ENCODE measurements around the gene PIM3.

DNA sequence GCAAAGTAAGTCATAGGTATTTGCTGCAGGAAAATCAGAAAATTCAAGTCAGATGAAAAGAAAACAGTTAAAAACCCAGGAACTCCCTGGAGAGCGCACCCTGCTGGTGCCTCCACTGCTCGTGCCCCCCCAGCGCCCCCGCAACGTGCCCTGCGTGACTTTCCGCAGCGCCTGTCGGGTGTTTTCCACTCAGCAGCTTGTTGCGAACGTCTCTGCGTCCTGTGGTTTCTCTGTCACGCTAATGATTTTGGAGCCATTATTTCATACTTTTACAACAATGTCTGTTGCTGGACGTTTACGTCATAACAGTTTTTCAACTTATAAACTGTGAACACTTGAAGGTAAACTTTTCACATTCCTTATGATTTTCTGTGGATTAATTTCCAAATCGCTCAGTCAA is 37.1 kb upstream of the PIM3 start:
- TF ChIP-seq, protein P1, sequence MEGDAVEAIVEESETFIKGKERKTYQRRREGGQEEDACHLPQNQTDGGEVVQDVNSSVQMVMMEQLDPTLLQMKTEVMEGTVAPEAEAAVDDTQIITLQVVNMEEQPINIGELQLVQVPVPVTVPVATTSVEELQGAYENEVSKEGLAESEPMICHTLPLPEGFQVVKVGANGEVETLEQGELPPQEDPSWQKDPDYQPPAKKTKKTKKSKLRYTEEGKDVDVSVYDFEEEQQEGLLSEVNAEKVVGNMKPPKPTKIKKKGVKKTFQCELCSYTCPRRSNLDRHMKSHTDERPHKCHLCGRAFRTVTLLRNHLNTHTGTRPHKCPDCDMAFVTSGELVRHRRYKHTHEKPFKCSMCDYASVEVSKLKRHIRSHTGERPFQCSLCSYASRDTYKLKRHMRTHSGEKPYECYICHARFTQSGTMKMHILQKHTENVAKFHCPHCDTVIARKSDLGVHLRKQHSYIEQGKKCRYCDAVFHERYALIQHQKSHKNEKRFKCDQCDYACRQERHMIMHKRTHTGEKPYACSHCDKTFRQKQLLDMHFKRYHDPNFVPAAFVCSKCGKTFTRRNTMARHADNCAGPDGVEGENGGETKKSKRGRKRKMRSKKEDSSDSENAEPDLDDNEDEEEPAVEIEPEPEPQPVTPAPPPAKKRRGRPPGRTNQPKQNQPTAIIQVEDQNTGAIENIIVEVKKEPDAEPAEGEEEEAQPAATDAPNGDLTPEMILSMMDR (conservative IDR thresholded peaks at IDR 0.05): peak; percentile 38; the same call in 1 of the 2 replicates
- TF ChIP-seq EZH2 (IDR thresholded peaks at IDR 0.05; ENCODE audit: low read depth): no peak

Data from PC-9 (cell line).